Endothelial cell of umbilical vein (primary cell): Measurements from ENCODE around the gene ATXN3. TPM values are rescaled to one million over a fixed set of nuclear protein-coding genes. Genes with fewer than 3 reads are reported as not detected.

Experiments
- BruUV-seq: library from RNA; stranded (reverse); fragments of 400-500 nt; replicated peaks from 2 replicates; lab custom pipeline; 2021; lab: Mats Ljungman, UMichigan
- CTCF ChIA-PET: fragments of 300-600, 350-600 bp; sonication (Branson Sonifier 250); formaldehyde crosslinking; loops from one replicate; lab custom pipeline; 2021; ENCODE audit warnings: antibody characterized with exemption, inconsistent platforms; lab: Charles Lee
- POLR2A ChIA-PET: fragments of 300-600, 350-600 bp; sonication (Branson Sonifier 250); formaldehyde crosslinking; loops from one replicate; lab custom pipeline; 2021; ENCODE audit warnings: antibody characterized with exemption, inconsistent platforms; lab: Charles Lee
- DNase-seq: peaks from one replicate; pipeline ENCODE4 v3.0.0-alpha.2; 2011; ENCODE audit warnings: low read depth, low spot score
- FAIRE-seq: peaks from 2 replicates; lab custom pipeline; 2011; peaks lifted over from hg19 to GRCh38; lab: Jason Lieb, UNC
- H2AFZ ChIP-seq: 2 replicates; pipeline ENCODE4 v1.6.0; 2012; ENCODE audit warnings: low read depth, low read length, control low read depth, inconsistent platforms
- H3K27ac ChIP-seq: 2 replicates; pipeline ENCODE4 v1.5.1; 2011; ENCODE audit warnings: low read depth, mild to moderate bottlenecking, control low read depth, low read length, moderate library complexity; ENCODE audit not compliant: insufficient read depth
- H3K27me3 ChIP-seq, 2 experiments: 2 replicates each; pipeline versions ENCODE4 v1.6.0 to v1.6.1; 2011; ENCODE audit warnings: low read length in 2 of 2, mixed read lengths in 1 of 2; ENCODE audit not compliant: control insufficient read depth in 2 of 2, insufficient read depth in 2 of 2
- H3K36me3 ChIP-seq, 2 experiments: 2 replicates in 1 of 2; 3 replicates in 1 of 2; pipeline ENCODE4 v1.5.1; 2011; ENCODE audit warnings: low read length in 2 of 2, mild to moderate bottlenecking in 1 of 2, moderate library complexity in 1 of 2; ENCODE audit not compliant: control insufficient read depth in 2 of 2, insufficient read depth in 2 of 2; ENCODE audit errors: extremely low read depth in 1 of 2
- H3K4me1 ChIP-seq: 3 replicates; pipeline ENCODE4 v1.5.1; 2011; ENCODE audit warnings: mild to moderate bottlenecking, low read length; ENCODE audit not compliant: control insufficient read depth, insufficient read depth; ENCODE audit errors: extremely low read depth
- H3K4me2 ChIP-seq: 2 replicates; pipeline ENCODE4 v1.6.1; 2011; ENCODE audit warnings: low read length, control low read depth, mixed read lengths; ENCODE audit not compliant: insufficient read depth
- H3K4me3 ChIP-seq, 3 experiments: fragments of 200-600 bp in 1 of 3; sonication (generic), shearing (Covaris generic) in 1 of 3; replicated peaks in 1 of 3; 2 replicates each; pipeline ENCODE4 v1.5.1; 2011 to 2016; ENCODE audit warnings: control low read depth in 3 of 3, low read length in 3 of 3, mild to moderate bottlenecking in 2 of 3, inconsistent platforms in 1 of 3, low read depth in 1 of 3, moderate library complexity in 1 of 3; ENCODE audit not compliant: insufficient read depth in 1 of 3
- H3K79me2 ChIP-seq: 2 replicates; pipeline ENCODE4 v1.6.0; 2012; ENCODE audit warnings: low read length, inconsistent platforms; ENCODE audit not compliant: control insufficient read depth, insufficient read depth
- H3K9ac ChIP-seq: replicated peaks from 2 replicates; pipeline ENCODE3; 2011; ENCODE audit warnings: low read length, control low read depth; ENCODE audit not compliant: insufficient read depth; ENCODE audit errors: extremely low read depth
- H3K9me1 ChIP-seq: replicated peaks from 3 replicates; pipeline ENCODE4 v1.6.0; 2011; ENCODE audit warnings: mild to moderate bottlenecking, low read length; ENCODE audit not compliant: control insufficient read depth, insufficient read depth; ENCODE audit errors: extremely low read depth
- H3K9me3 ChIP-seq: replicated peaks from 2 replicates; pipeline ENCODE4 v1.5.1; 2012; ENCODE audit warnings: low read length, inconsistent platforms; ENCODE audit not compliant: control insufficient read depth, insufficient read depth
- H4K20me1 ChIP-seq: replicated peaks from 2 replicates; pipeline ENCODE3; 2011; ENCODE audit warnings: mild to moderate bottlenecking, low read length; ENCODE audit not compliant: control insufficient read depth, insufficient read depth; ENCODE audit errors: extremely low read depth
- EZH2 ChIP-seq: IDR thresholded peaks from 2 replicates; pipeline ENCODE4 v1.6.1; 2012; ENCODE audit warnings: borderline replicate concordance, low read depth, mild to moderate bottlenecking, moderate library complexity, low read length, inconsistent platforms; ENCODE audit not compliant: severe bottlenecking
- FOS ChIP-seq: IDR thresholded peaks from 2 replicates; pipeline ENCODE4 v1.6.1; 2011; ENCODE audit warnings: mild to moderate bottlenecking, low read length, moderate library complexity, borderline replicate concordance; ENCODE audit not compliant: insufficient read depth
- GATA2 ChIP-seq: IDR thresholded peaks from 2 replicates; pipeline ENCODE4 v1.7.0; 2011; ENCODE audit warnings: low read depth, mild to moderate bottlenecking, moderate library complexity, mixed read lengths, low read length; ENCODE audit not compliant: insufficient read length, insufficient read depth
- JUN ChIP-seq: IDR thresholded peaks from 2 replicates; pipeline ENCODE4 v1.6.1; 2011; ENCODE audit warnings: borderline replicate concordance, low read depth; ENCODE audit not compliant: insufficient read length, insufficient read depth
- dilution Hi-C: fragments of 300-500 bp; cut with MboI; formaldehyde crosslinking; loops from one replicate; pipeline ENCODE4 v1.15.0; 2019; ENCODE audit warnings: low sequenced_read_pairs; ENCODE audit not compliant: extremely low pct_ligation_motif_present
- intact Hi-C: fragments of 100-400 bp; cut with micrococcal nuclease; formaldehyde crosslinking; loops from one replicate; pipeline ENCODE4 v1.10.0; 2022
- polyA plus RNA-seq, 4 experiments: library from polyadenylated mRNA; depleted of rRNA in 3 of 4; stranded (reverse) in 3 of 4; unstranded in 1 of 4; fragments of >200 nt; gene quantifications; 2 replicates each; pipeline versions ENCODE4 v1.2.1 to v1.2.3, GENCODE V29; 2011 to 2012; ENCODE audit warnings: missing spikeins in 1 of 4
- total RNA-seq: library from RNA; stranded (reverse); gene quantifications from 2 replicates; pipeline ENCODE4 v1.2.3, GENCODE V29; 2021
- TF ChIP-seq, protein P1 (sequence below), 2 donors: IDR thresholded peaks; 1 replicate in 1 of 2; 2 replicates in 1 of 2; pipeline ENCODE4 v1.5.1; 2011; ENCODE audit warnings: low read length in 2 of 2, mild to moderate bottlenecking in 2 of 2, moderate library complexity in 2 of 2, control low read depth in 1 of 2, inconsistent platforms in 1 of 2, low read depth in 1 of 2; ENCODE audit not compliant: insufficient read depth in 1 of 2; ENCODE audit errors: extremely low read depth in 1 of 2

ATXN3 gene
- total and polyA plus RNA-seq, 2 donors (not counting 3 experiments of a cell fraction or from before 2014, with no cell fraction given), result 7.9 to 30.2 TPM

DNA sequence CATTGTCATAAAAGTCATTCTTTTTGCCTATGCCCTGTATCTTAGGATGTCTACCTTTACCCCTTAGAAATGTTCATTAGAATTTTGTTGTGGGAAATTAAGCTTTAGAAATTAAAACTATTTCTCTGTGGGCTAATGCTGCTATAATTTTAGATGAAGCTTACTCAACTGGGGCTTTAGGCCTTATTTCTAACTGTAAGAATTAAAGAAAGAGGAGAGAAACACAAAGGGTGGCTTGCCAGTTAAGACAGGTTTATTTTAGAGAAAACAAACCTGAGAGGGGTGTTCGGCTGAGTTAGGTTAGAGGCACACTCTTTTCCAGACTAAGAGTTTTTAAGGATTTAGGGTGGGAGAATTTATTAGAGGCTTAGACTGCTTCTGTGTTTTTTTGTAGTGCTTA, 72.9 kb downstream of the ATXN3 start:
- Histone ChIP-seq H3K27me3 (no peaks in the 10 kb centered on the region), H3K79me2 (peaks cover 41% of the 10 kb centered on the region), H2AFZ (no peak overlapping the region), H3K4me3 (no peak overlapping the region), H3K9me3 (no peaks in the 10 kb centered on the region), H3K9ac (no peak overlapping the region), H3K9me1 (no peaks in the 10 kb centered on the region), H3K36me3 (no peaks in the 10 kb centered on the region), H3K27ac (no peak overlapping the region), H3K4me1 (peaks cover 6% of the 10 kb centered on the region), H4K20me1 (no peaks in the 10 kb centered on the region), H3K4me2 (no peak overlapping the region)
- POLR2A ChIA-PET, result no interaction called here
- intact Hi-C loops (no loop called here), dilution Hi-C loops (no loop called here)
- CTCF ChIA-PET, result interaction anchor here (0.6 to 0.9 kb wide), 2 partner anchors 36 to 254 kb away, joined by 3 read pairs; no protein-coding TSS in a partner anchor
- BruUV-seq, result no TSS peak
- DNase-seq (no peak), FAIRE-seq (no peak)
- TF ChIP-seq GATA2 (no peak), EZH2 (no peak)

DNA sequence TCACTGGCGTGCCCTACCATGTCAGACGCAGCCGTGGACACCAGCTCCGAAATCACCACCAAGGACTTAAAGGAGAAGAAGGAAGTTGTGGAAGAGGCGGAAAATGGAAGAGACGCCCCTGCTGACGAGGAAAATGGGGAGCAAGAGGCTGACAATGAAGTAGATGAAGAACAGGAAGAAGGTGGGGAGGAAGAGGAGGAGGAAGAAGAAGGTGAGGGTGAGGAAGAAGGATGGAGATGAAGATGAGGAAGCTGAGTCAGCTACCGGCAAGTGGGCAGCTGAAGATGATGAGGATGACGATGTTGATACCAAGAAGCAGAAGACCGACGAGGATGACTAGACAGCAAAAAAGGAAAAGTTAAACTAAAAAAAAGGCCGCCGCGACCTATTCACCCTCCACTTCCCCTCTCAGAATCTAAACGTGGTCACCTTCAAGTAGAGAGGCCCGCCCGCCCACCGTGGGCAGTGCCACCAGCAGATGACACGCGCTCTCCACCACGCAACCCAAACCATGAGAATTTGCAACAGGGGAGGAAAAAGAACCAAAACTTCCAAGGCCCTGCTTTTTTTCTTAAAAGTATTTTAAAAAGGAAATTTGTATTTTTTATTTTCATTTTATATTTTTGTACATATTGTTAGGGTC, 79.7 kb downstream of the ATXN3 start:
- Histone ChIP-seq H2AFZ (no peak overlapping the region), H3K36me3 (peaks cover 0 to 2% of the 10 kb centered on the region in 2 experiments), H3K79me2 (peaks cover 2% of the 10 kb centered on the region), H3K9me1 (no peaks in the 10 kb centered on the region), H3K4me2 (no peak overlapping the region), H3K9me3 (no peaks in the 10 kb centered on the region), H3K4me3 (no peak overlapping the region), H4K20me1 (no peaks in the 10 kb centered on the region), H3K4me1 (no peaks in the 10 kb centered on the region), H3K27ac (no peak overlapping the region), H3K27me3 (no peaks in the 10 kb centered on the region), H3K9ac (no peak overlapping the region)
- dilution Hi-C loops (no loop called here), intact Hi-C loops (no loop called here)
- FAIRE-seq, result no peak
- ChIA-PET CTCF (no interaction called here), POLR2A (no interaction called here)
- BruUV-seq, result no TSS peak
- no peak for TF ChIP-seq EZH2
- no peak for TF ChIP-seq FOS
- TF ChIP-seq, protein P1, sequence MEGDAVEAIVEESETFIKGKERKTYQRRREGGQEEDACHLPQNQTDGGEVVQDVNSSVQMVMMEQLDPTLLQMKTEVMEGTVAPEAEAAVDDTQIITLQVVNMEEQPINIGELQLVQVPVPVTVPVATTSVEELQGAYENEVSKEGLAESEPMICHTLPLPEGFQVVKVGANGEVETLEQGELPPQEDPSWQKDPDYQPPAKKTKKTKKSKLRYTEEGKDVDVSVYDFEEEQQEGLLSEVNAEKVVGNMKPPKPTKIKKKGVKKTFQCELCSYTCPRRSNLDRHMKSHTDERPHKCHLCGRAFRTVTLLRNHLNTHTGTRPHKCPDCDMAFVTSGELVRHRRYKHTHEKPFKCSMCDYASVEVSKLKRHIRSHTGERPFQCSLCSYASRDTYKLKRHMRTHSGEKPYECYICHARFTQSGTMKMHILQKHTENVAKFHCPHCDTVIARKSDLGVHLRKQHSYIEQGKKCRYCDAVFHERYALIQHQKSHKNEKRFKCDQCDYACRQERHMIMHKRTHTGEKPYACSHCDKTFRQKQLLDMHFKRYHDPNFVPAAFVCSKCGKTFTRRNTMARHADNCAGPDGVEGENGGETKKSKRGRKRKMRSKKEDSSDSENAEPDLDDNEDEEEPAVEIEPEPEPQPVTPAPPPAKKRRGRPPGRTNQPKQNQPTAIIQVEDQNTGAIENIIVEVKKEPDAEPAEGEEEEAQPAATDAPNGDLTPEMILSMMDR (IDR thresholded peaks at IDR 0.05; ENCODE audit: extremely low read depth in 1 of 2, insufficient read depth in 1 of 2, low read depth in 1 of 2, low read length in 2 of 2), result no peak
- TF ChIP-seq GATA2, result no peak
- TF ChIP-seq JUN, result no peak
- no peak for DNase-seq
